Lower leg skin (tissue), 3 donors: Measurements from ENCODE around the gene DMD.

Experiments used
- CTCF ChIP-seq, 3 donors: fragments of 450-650 bp; IDR thresholded peaks; one replicate each; pipeline ENCODE4 v1.5.1; 2016; ENCODE audit warnings: antibody characterized with exemption in 3 of 3, mild to moderate bottlenecking in 3 of 3, moderate library complexity in 2 of 3
- POLR2A ChIP-seq, 2 donors: fragments of 450-650 bp; IDR thresholded peaks; one replicate each; pipeline ENCODE4 v1.6.1; 2016 to 2017; ENCODE audit warnings: antibody characterized with exemption in 2 of 2, mild to moderate bottlenecking in 1 of 2, moderate library complexity in 1 of 2

- TF ChIP-seq POLR2A (IDR thresholded peaks at IDR 0.05) (no peak), CTCF (IDR thresholded peaks at IDR 0.05) (no peak)
These were observed 83.1 kb downstream of the DMD start for GRCh38 chrX:33128048-33128805.
